Skin epidermis (tissue), 12 donors: ENCODE data around the gene BAHD1.

Source experiments
- H3K27ac ChIP-seq, 21 experiments: fragments of 200-600 bp; sonication (generic) in 11 of 21; one replicate each; pipeline ENCODE4 v1.5.0; 2020; ENCODE audit warnings: mild to moderate bottlenecking in 3 of 21, inconsistent platforms in 2 of 21, moderate library complexity in 2 of 21
- H3K4me3 ChIP-seq, 7 experiments: fragments of 200-600 bp; sonication (generic) in 2 of 7; one replicate each; pipeline ENCODE4 v1.5.0; 2020; ENCODE audit warnings: inconsistent platforms in 2 of 7, mild to moderate bottlenecking in 2 of 7, moderate library complexity in 1 of 7

The BAHD1 gene

DNA sequence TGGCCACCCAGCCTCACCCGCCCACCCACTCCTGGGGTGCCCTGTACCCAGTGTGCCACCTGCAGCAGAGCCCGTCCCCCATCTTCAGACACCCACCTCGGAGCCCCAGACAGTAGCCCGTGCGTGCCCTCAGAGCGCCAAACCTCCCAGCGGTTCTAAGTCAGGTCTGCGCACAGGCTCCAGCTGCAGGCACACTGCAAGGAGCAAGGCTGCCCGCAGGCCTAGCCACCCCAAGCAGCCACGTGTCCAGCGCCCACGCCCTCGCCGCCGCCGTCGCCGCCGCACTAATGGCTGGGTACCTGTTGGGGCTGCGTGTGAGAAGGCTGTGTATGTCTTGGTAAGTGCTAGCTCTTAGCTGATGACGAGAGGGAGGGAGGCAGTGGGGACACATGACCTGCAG is 21.2 kb downstream of the BAHD1 start:
- H3K4me3 ChIP-seq, result no peak overlapping the region
- no peak overlapping the region for H3K27ac ChIP-seq

GRCh38 chr15:40463279-40463678 is 22.5 kb downstream of the BAHD1 start:
- H3K4me3 ChIP-seq, result no peak overlapping the region
- H3K27ac ChIP-seq, result no peak overlapping the region

GRCh38 chr15:40463886-40464545 is 23.3 kb downstream of the BAHD1 start:
- Histone ChIP-seq H3K4me3 (no peak overlapping the region), H3K27ac (peak overlapping the region in 1 of 21 experiments; percentile 7)

- peak overlapping the region in 1 of 21 experiments; percentile 7 for H3K27ac ChIP-seq
- no peak overlapping the region for H3K4me3 ChIP-seq
Observed at GRCh38 chr15:40464595-40465185, 23.9 kb downstream of the BAHD1 start.

DNA sequence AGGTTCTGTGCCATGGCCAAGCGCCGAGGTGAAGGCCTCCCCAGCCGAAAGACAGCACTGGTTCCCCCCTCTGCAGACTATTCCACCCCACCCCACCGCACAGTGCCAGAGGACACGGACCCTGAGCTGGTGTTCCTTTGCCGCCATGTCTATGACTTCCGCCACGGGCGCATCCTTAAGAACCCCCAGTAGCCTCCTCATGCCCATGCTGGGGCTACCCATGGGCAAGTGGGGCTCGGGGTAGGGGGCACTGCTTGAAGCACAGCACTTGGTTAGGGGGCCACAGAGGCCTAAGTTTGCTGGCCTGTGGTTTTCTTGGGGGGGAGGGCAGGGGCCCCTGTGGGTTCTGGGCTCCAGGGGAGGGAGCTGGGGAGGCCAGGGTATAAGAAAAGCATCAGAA is 25.2 kb downstream of the BAHD1 start:
- Histone ChIP-seq H3K27ac (peak overlapping the region in 3 of 21 experiments; percentile 16 to 34 (median 29)), H3K4me3 (no peak overlapping the region)

GRCh38 chr15:40466426-40467260 is 25.9 kb downstream of the BAHD1 start:
- Histone ChIP-seq H3K27ac (peak overlapping the region in 6 of 21 experiments; percentile 7 to 34 (median 26)), H3K4me3 (no peak overlapping the region)

DNA sequence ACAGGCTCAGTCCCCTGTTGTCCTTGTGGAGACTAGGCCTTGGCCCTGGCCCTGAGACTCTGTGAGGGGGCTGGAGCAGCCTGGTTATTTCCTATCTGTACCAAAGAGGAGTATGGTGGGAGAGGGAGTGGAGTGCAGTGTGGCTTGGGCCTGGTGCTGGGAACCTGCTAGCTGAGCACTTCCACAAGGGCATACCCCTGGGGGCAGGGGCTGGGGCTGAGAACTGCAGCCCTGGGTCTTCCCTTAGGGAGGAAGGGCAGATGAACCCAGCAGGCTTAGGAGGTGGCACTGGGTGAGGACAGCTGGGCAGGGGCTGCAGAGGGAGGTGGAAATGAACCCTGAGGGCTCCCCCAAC is 26.5 kb downstream of the BAHD1 start:
- Histone ChIP-seq H3K4me3 (no peak overlapping the region), H3K27ac (peak overlapping the region in 2 of 21 experiments; percentile 16 to 34)

DNA sequence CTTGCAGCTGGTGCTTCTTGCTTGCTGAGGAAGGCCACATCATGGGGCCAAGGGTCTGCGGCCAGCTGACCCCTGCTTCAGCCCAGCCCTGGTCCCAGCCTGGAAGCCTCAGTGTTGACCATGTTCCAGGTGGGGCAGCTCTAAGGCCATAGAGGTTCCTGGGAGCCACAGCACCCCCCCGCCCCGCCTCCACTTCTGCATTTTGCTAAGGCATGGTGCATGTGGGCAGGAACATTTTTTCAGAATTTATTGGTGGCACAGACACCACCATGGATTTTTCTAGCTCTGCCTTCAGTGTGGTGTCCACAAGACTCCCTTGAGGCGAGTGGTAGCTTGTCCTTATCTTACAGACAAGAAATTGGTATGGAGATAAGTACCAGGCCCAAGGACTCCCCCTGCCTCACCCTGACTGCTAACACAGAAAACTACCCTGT is 28.2 kb downstream of the BAHD1 start:
- Histone ChIP-seq H3K4me3 (no peak overlapping the region), H3K27ac (no peak overlapping the region)

GRCh38 chr15:40469776-40470390 is 29.1 kb downstream of the BAHD1 start:
- peak overlapping the region in 17 of 21 experiments; percentile 76 to 96 (median 91) for H3K27ac ChIP-seq
- H3K4me3 ChIP-seq, result peak overlapping the region in 1 of 7 experiments; percentile 82

GRCh38 chr15:40470423-40471104 is 29.8 kb downstream of the BAHD1 start, which contains the start of gene CHST14:
CHST14 (plus strand) TSS chr15:40470984; CDS start chr15:40471214, 230 bp downstream.
- Histone ChIP-seq H3K27ac (peak within 1 kb of the TSS; percentile 57 to 96 (median 88)), H3K4me3 (peak within 1 kb of the TSS; percentile 71 to 84 (median 76))

DNA sequence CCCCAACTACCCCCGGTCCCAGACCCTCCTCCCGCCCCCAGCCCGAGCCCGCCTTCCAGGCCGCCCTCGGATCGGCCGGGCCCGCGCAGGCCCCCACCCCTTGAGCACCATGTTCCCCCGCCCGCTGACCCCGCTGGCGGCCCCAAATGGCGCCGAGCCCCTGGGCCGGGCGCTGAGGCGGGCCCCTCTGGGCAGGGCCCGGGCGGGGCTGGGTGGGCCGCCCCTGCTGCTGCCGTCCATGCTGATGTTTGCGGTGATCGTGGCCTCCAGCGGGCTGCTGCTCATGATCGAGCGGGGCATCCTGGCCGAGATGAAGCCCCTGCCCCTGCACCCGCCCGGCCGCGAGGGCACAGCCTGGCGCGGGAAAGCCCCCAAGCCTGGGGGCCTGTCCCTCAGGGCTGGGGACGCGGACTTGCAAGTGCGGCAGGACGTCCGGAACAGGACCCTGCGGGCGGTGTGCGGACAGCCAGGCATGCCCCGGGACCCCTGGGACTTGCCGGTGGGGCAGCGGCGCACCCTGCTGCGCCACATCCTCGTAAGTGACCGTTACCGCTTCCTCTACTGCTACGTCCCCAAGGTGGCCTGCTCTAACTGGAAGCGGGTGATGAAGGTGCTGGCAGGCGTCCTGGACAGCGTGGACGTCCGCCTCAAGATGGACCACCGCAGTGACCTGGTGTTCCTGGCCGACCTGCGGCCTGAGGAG is 30.5 kb downstream of the BAHD1 start:
- Histone ChIP-seq H3K4me3 (peak overlapping the region; percentile 71 to 84 (median 76)), H3K27ac (peak overlapping the region; percentile 57 to 96 (median 88))

GRCh38 chr15:40471808-40472150 is 31.0 kb downstream of the BAHD1 start:
- H3K27ac ChIP-seq, result peak overlapping the region in 17 of 21 experiments; percentile 76 to 95 (median 89)
- peak overlapping the region; percentile 71 to 84 (median 76) for H3K4me3 ChIP-seq

GRCh38 chr15:40472171-40472727 is 31.5 kb downstream of the BAHD1 start:
- H3K4me3 ChIP-seq, result peak overlapping the region in 5 of 7 experiments; percentile 71 to 84 (median 82)
- peak overlapping the region in 2 of 21 experiments; percentile 92 to 95 for H3K27ac ChIP-seq

GRCh38 chr15:40474581-40474980 is 33.8 kb downstream of the BAHD1 start:
- no peak overlapping the region for H3K4me3 ChIP-seq
- H3K27ac ChIP-seq, result no peak overlapping the region

DNA sequence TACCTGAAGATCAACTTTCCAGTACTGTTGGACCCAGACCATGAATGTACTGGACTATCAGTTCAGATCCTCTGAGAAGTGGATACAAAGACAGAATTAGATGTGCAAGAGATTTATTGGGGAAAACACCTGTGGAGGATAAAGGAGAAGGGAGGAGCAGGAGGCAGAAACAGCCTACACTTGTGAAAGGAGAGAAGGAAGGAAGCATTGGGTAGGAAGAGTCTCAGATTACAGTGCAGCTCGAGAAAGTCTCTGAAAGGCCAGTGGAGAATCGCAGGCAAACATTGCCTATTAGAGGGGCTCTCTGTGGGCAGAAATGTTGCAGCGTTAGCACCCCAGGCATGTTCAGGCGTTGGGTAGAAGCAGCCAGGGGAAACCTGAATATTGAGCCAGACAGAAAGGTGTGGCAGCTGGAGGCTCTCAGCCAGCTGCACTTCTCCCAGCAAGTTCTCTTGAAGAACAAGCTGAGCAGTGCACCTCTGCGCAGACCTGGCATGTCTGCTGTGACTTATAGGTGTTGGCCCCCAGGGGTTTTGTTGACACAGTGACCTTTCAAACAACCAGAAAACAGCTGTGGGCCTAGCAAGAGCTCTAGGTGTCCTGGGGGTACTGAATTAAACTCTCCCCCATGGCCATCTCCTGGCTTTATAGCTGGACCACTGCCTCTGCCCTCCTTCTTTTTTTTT is 37.0 kb downstream of the BAHD1 start:
- Histone ChIP-seq H3K4me3 (no peak overlapping the region), H3K27ac (peak overlapping the region in 2 of 21 experiments; percentile 17 to 26)

DNA sequence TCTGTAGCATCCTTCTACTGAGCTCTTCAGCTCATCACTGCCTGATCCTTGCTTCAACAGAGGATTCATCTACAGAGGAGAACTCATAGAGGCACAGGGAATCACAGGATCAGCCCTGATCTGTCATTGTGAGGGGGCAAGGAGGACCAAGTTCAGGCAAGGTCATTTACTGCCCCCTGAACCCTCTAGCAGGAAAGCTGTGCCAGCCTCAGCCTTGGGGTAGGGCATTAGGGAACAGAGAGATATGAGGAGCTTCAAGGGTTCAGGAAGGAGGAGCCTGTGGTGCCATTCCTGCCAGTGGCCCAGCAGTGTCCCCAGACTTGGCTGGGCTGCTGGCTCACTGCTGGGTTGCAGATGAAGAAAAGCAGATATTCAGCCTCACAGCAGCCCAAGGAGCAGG is 38.3 kb downstream of the BAHD1 start:
- Histone ChIP-seq H3K27ac (no peak overlapping the region), H3K4me3 (no peak overlapping the region)

GRCh38 chr15:40481341-40482074 is 40.8 kb downstream of the BAHD1 start:
- Histone ChIP-seq H3K4me3 (no peak overlapping the region), H3K27ac (no peak overlapping the region)
